Measurements from ENCODE around the gene PIH1D1. TPM values are rescaled to one million over a fixed set of nuclear protein-coding genes. Genes with fewer than 3 reads are reported as not detected.

PIH1D1 gene
- total and polyA plus RNA-seq, 2 experiments from 2014 or later: 103 to 164 TPM

- no peak for TF ChIP-seq ZNF331 (CRISPR knock-in tag; IDR thresholded peaks at IDR 0.05; ENCODE audit: low read depth)
- no peak for TF ChIP-seq ZNF114 (CRISPR knock-in tag; IDR thresholded peaks at IDR 0.05)
- no peak for TF ChIP-seq POLR2AphosphoS5 (IDR thresholded peaks at IDR 0.05; ENCODE audit: low read depth)
- no peak for TF ChIP-seq CREB1 (CRISPR knock-in tag; IDR thresholded peaks at IDR 0.05; ENCODE audit: low read depth)
- TF ChIP-seq JUNB (IDR thresholded peaks at IDR 0.05; ENCODE audit: unreplicated experiment): no peak
- no peak for TF ChIP-seq EZH2 (IDR thresholded peaks at IDR 0.05; ENCODE audit: low read depth, unreplicated experiment)
- TF ChIP-seq NANOG (IDR thresholded peaks at IDR 0.05; ENCODE audit: borderline replicate concordance): no peak
- no peak for TF ChIP-seq REST (IDR thresholded peaks at IDR 0.05; ENCODE audit: unreplicated experiment)
- no peak for TF ChIP-seq STAT1 (IDR thresholded peaks at IDR 0.05; ENCODE audit: unreplicated experiment)
- no peak for TF ChIP-seq EZH2phosphoT487 (IDR thresholded peaks at IDR 0.05; ENCODE audit: unreplicated experiment)
Observed at GRCh38 chr19:49435670-49436069, 15.9 kb downstream of the PIH1D1 start (continued).

GRCh38 chr19:49434907-49435583, 16.6 kb downstream of the PIH1D1 start:
- Mint-ChIP-seq H3K4me1 (peaks cover 35% of the 10 kb centered on the region), H3K9me3 (peaks cover 13% of the 10 kb centered on the region), H3K27ac (no peak overlapping the region), H3K4me3 (no peak overlapping the region; the same call in 2 of the 3 replicates), H3K36me3 (ENCODE audit: low read depth) (peaks cover 5% of the 10 kb centered on the region), H3K27me3 (ENCODE audit: insufficient read depth, low read depth, poor library complexity) (peaks cover 75% of the 10 kb centered on the region)
- H2AFZ ChIP-seq: no peak overlapping the region
- peaks cover 24% of the 10 kb centered on the region for H3K4me1 ChIP-seq (ENCODE audit: insufficient read depth)
- peak; percentile 7 for ATAC-seq
- H4K20me1 ChIP-seq (replicated peaks; ENCODE audit: insufficient read depth): no peaks in the 10 kb centered on the region
- TF ChIP-seq EZH2phosphoT487 (IDR thresholded peaks at IDR 0.05; ENCODE audit: unreplicated experiment) (no peak), STAT1 (IDR thresholded peaks at IDR 0.05; ENCODE audit: unreplicated experiment) (no peak), JUNB (IDR thresholded peaks at IDR 0.05; ENCODE audit: unreplicated experiment) (no peak), CTCF (conservative IDR thresholded peaks at IDR 0.05; ENCODE audit: low read depth in 2 of 2) (no peak), NANOG (IDR thresholded peaks at IDR 0.05; ENCODE audit: borderline replicate concordance) (no peak)
- peaks cover 76% of the 10 kb centered on the region for H3K27me3 ChIP-seq (ENCODE audit: insufficient read depth)
- H3K27ac ChIP-seq (ENCODE audit: low read depth): no peak overlapping the region
- H3K4me3 ChIP-seq: no peak overlapping the region
- H3K36me3 ChIP-seq (ENCODE audit: insufficient read depth): no peaks in the 10 kb centered on the region
- H3K9me2 ChIP-seq (ENCODE audit: insufficient read depth): no peaks in the 10 kb centered on the region
- no peak for DNase-seq (ENCODE audit: low spot score)
- H3K79me2 ChIP-seq (replicated peaks; ENCODE audit: insufficient read depth): no peaks in the 10 kb centered on the region
- H3K4me2 ChIP-seq: peak overlapping the region; percentile 72; the same call in 1 of the 2 replicates
- H3F3A ChIP-seq (replicated peaks; ENCODE audit: low read depth): peaks cover 27% of the 10 kb centered on the region

All from GM23338 (cell line).